ENCODE measurements around the gene SOHLH2.

DNA sequence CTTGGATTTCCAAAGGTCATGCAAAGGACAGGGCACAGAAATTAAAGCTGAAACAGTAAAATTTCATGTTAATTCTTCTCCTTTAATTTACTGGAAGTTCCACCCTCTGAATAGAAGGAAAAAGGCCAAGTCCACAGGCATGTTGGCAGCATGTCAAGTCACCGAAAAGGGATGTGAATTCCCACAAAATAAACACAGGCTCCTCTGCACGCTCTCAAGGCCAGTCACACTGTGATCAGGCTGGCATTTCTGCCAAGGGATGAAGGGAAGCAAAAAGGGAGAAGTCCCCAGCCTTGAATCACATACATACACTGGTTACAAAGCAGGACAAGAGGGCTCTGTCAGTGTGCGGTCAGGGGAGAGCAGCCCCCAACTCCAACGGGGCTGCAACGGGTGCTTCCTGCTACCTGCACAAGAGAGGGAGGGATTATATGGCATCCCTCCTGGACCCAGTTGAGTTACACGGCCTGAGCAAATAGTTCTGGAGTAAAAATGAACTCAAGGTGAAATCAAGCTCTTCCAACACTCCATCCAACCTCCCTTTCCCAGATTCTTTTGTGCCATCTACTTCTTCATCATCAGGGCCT, 90.0 kb downstream of the SOHLH2 start:
- TF ChIP-seq, protein P1, sequence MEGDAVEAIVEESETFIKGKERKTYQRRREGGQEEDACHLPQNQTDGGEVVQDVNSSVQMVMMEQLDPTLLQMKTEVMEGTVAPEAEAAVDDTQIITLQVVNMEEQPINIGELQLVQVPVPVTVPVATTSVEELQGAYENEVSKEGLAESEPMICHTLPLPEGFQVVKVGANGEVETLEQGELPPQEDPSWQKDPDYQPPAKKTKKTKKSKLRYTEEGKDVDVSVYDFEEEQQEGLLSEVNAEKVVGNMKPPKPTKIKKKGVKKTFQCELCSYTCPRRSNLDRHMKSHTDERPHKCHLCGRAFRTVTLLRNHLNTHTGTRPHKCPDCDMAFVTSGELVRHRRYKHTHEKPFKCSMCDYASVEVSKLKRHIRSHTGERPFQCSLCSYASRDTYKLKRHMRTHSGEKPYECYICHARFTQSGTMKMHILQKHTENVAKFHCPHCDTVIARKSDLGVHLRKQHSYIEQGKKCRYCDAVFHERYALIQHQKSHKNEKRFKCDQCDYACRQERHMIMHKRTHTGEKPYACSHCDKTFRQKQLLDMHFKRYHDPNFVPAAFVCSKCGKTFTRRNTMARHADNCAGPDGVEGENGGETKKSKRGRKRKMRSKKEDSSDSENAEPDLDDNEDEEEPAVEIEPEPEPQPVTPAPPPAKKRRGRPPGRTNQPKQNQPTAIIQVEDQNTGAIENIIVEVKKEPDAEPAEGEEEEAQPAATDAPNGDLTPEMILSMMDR (IDR thresholded peaks at IDR 0.05; ENCODE audit: borderline replicate concordance, extremely low read depth, low read length, poor library complexity, severe bottlenecking), result no peak
- TF ChIP-seq EZH2 (IDR thresholded peaks at IDR 0.05; ENCODE audit: borderline replicate concordance, low read depth, low read length, severe bottlenecking), result no peak

All from DND-41 (cell line).